ENCODE measurements around the gene PMEL.
"Not testable (repeated sequence)": the region's sequence is repeated elsewhere in the genome, so short reads cannot be mapped to it uniquely, and the experiment has no call there.

PMEL gene

GRCh38 chr12:55965941-55966407 lies at the start of gene PMEL:
TSS of gene PMEL (minus strand) at chr12:55966042. CDS start at chr12:55966011, 31 bp downstream.
- no peak for DNase-seq

- no peak for DNase-seq
Measured at GRCh38 chr12:56014205-56014604, 48.4 kb upstream of the PMEL start.

GRCh38 chr12:56013482-56013881 lies 47.6 kb upstream of the PMEL start:
- no peak for DNase-seq

GRCh38 chr12:56011509-56012090 lies 45.8 kb upstream of the PMEL start:
- no peak for DNase-seq

GRCh38 chr12:56010111-56010570 lies 44.3 kb upstream of the PMEL start:
- DNase-seq = no peak

GRCh38 chr12:56007564-56008559 lies 42.0 kb upstream of the PMEL start:
- DNase-seq = no peak

GRCh38 chr12:56004211-56004610 lies 38.4 kb upstream of the PMEL start:
- DNase-seq = no peak

GRCh38 chr12:56003376-56003775 lies 37.5 kb upstream of the PMEL start:
- DNase-seq = not testable (repeated sequence)

- no peak for DNase-seq
Measured at GRCh38 chr12:56001487-56002100, 35.8 kb upstream of the PMEL start.

- DNase-seq = not testable (repeated sequence)
Measured at GRCh38 chr12:55999999-56000540, 34.2 kb upstream of the PMEL start.

GRCh38 chr12:55999522-55999921 lies 33.7 kb upstream of the PMEL start:
- not testable (repeated sequence) for DNase-seq

- no peak for DNase-seq
Measured at GRCh38 chr12:55997535-55997859, 31.7 kb upstream of the PMEL start.

GRCh38 chr12:55996715-55997534 lies 31.1 kb upstream of the PMEL start, which contains the start of gene SUOX:
TSS of gene SUOX (plus strand) at chr12:55997276. CDS start at chr12:56002222, 4,946 bp downstream.
- peak; percentile 22 for DNase-seq

GRCh38 chr12:55996201-55996714 lies 30.4 kb upstream of the PMEL start:
- no peak for DNase-seq

GRCh38 chr12:55995366-55995765 lies 29.5 kb upstream of the PMEL start:
- no peak for DNase-seq

- DNase-seq = no peak
Measured at GRCh38 chr12:55993230-55993853, 27.5 kb upstream of the PMEL start.

- DNase-seq = no peak
Measured at GRCh38 chr12:55991110-55991509, 25.3 kb upstream of the PMEL start.

- not testable (repeated sequence) for DNase-seq
Measured at GRCh38 chr12:55985976-55986375, 20.1 kb upstream of the PMEL start.

GRCh38 chr12:55985341-55985740 lies 19.5 kb upstream of the PMEL start:
- no peak for DNase-seq

- no peak for DNase-seq
Measured at GRCh38 chr12:55984861-55985260, 19.0 kb upstream of the PMEL start.

- no peak for DNase-seq
Measured at GRCh38 chr12:55983232-55983842, 17.5 kb upstream of the PMEL start.
